Measurements from ENCODE around the gene JAZF1. TPM values are rescaled to one million over a fixed set of nuclear protein-coding genes. Genes with fewer than 3 reads are reported as not detected.

The JAZF1 gene
- total and polyA plus RNA-seq, 2 of the 8 experiments (the other 6 are each of a cell fraction or from before 2014, with no cell fraction given) = 2.6 to 21.8 TPM

GRCh38 chr7:28151965-28152364 lies 28.6 kb downstream of the JAZF1 start:
- H2AFZ ChIP-seq (ENCODE audit: low read length) = no peak overlapping the region
- H3K18ac ChIP-seq (ENCODE audit: extremely low read depth, low read length) = no peak overlapping the region
- H3K23me2 ChIP-seq (ENCODE audit: low read depth, low read length) = no peaks in the 10 kb centered on the region
- DNase-seq (ENCODE audit: low read depth in 1 of 2, low spot score in 2 of 2) = no peak
- H2BK5ac ChIP-seq (ENCODE audit: low read depth, low read length) = no peak overlapping the region
- H3K27me3 ChIP-seq (replicated peaks in 1 of 4; ENCODE audit: control insufficient read depth in 3 of 4, extremely low read depth in 1 of 4, insufficient read depth in 3 of 4, low read length in 3 of 4) = no peaks in the 10 kb centered on the region
- no peak overlapping the region for H4K8ac ChIP-seq (ENCODE audit: extremely low read depth, insufficient read depth, low read length)
- H3K79me2 ChIP-seq (ENCODE audit: control insufficient read depth in 1 of 2, insufficient read depth in 2 of 2, low read length in 2 of 2) = peaks cover 2 to 3% of the 10 kb centered on the region in 2 experiments; a peak in 3 of 4 replicates
- no peak overlapping the region for H2BK120ac ChIP-seq (replicated peaks; ENCODE audit: low read depth, low read length)
- H2AK5ac ChIP-seq (ENCODE audit: low read depth, low read length) = no peak overlapping the region
- H3K56ac ChIP-seq (replicated peaks; ENCODE audit: insufficient read length, low read depth, low read length) = no peak overlapping the region
- H3K9ac ChIP-seq (replicated peaks in 1 of 4; ENCODE audit: extremely low read depth in 1 of 4, low read depth in 3 of 4, low read length in 3 of 4) = no peak overlapping the region
- no peak overlapping the region for H4K5ac ChIP-seq (ENCODE audit: insufficient read length, low read depth, low read length)
- H3K14ac ChIP-seq (ENCODE audit: insufficient read length) = no peak overlapping the region
- H2BK12ac ChIP-seq (ENCODE audit: low read depth, low read length) = no peak overlapping the region
- no peak overlapping the region for H3K27ac ChIP-seq (ENCODE audit: low read depth, low read length)
- no peaks in the 10 kb centered on the region; a peak in 1 of 8 replicates for H3K36me3 ChIP-seq (ENCODE audit: control insufficient read depth in 2 of 4, insufficient read depth in 4 of 4, low read length in 3 of 4)
- no peak overlapping the region for H3K4ac ChIP-seq (replicated peaks; ENCODE audit: insufficient read length, low read depth, low read length)
- H3K4me2 ChIP-seq (ENCODE audit: insufficient read depth in 1 of 2, low read depth in 2 of 2, low read length in 2 of 2) = no peak overlapping the region
- no peak overlapping the region for H2BK20ac ChIP-seq (ENCODE audit: low read length)
- ChIA-PET CTCF (ENCODE audit: partially characterized antibody) (no interaction called here), POLR2A (ENCODE audit: partially characterized antibody) (no interaction called here)
- TF ChIP-seq HDAC2 (IDR thresholded peaks at IDR 0.05; ENCODE audit: borderline replicate concordance in 1 of 2, low read depth in 2 of 2, low read length in 2 of 2) (no peak), KDM4A (IDR thresholded peaks at IDR 0.05; ENCODE audit: low read depth, low read length, severe bottlenecking) (no peak), CEBPB (IDR thresholded peaks at IDR 0.05; ENCODE audit: low read depth, low read length) (no peak)
- 87% methylated on average over 4 of the region's 4 CpGs; no CpG with 5 or more reads in 1 of the 2 experiments for WGBS, 2 experiments (ENCODE audit: extremely low coverage in 1 of 2, insufficient coverage in 1 of 2, insufficient read length in 1 of 2, insufficient replicate concordance in 2 of 2, low coverage in 1 of 2, low lambda C conversion rate in 2 of 2, missing lambda C conversion rate in 1 of 2)
- H4K91ac ChIP-seq (replicated peaks; ENCODE audit: insufficient read length, low read length) = no peak overlapping the region
- no peak overlapping the region for H2BK15ac ChIP-seq (ENCODE audit: low read length)
- H3K4me3 ChIP-seq (ENCODE audit: extremely low read depth in 1 of 4, insufficient read depth in 2 of 4, low read depth in 3 of 4, low read length in 4 of 4) = no peak overlapping the region
- no peaks in the 10 kb centered on the region for H3K9me3 ChIP-seq (ENCODE audit: insufficient read depth in 2 of 2, low read depth in 1 of 2, low read length in 1 of 2)
- peaks cover 2% of the 10 kb centered on the region; the same call in 1 of the 2 replicates for H3K79me1 ChIP-seq (ENCODE audit: low read depth, low read length)
- no peak for FAIRE-seq
- H3K23ac ChIP-seq (ENCODE audit: insufficient read length) = no peak overlapping the region
- H3K4me1 ChIP-seq (replicated peaks in 1 of 4; ENCODE audit: control insufficient read depth in 3 of 4, insufficient read depth in 4 of 4, low read length in 3 of 4) = peaks cover 0 to 7% (median 3%) of the 10 kb centered on the region in 4 experiments; a peak in 2 of 7 replicates
- H4K20me1 ChIP-seq (replicated peaks in 1 of 2; ENCODE audit: control insufficient read depth in 1 of 2, insufficient read depth in 2 of 2, low read length in 2 of 2) = no peaks in the 10 kb centered on the region

All from H1 (cell line).